GM18520 (cell line): ENCODE results near the gene TOMM40.
"Not testable (repeated sequence)": the region's sequence is repeated elsewhere in the genome, so short reads cannot be mapped to it uniquely, and the experiment has no call there.

Experiments used
- ATAC-seq: cut with Tn5 transposase; IDR thresholded peaks from one replicate; pipeline ENCODE4 v1.9.1; 2021; ENCODE audit not compliant: unreplicated experiment

TOMM40 gene

DNA sequence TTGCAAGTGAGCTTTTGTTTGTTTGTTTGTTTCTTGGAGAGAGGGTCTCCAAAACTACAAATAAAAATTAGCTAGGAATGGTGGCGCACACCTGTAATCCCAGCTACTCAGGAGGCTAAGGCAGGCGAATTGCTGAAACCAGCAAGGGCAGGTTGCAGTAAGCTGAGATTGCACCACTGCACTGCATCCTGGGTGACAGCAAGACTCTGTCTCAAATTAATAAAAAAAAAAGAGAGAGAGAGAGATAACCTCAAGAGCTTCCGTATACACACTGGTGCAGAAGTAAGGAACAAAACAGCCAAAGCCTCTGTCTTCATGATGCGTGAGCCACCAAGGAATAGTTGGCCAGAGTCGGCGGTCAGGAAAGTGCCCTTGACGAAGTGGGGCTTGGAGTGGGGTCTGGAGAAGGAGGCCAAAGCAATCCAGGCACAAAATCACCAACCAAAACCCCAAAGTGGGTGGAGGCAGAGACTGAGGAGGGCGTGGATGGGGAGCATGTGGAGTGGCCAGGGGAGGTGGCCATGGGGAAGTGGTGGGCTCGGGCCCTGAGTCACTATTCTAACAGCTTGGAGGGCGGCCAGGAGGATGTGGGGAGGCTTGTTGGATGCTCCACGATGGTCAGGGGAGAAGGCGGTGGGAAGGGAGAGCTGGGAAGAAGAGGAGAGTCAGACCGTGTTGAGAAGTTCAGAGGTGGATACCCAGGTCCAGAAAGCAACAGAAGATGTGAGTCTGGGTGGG is 21.2 kb upstream of the TOMM40 start:
- ATAC-seq: no peak

GRCh38 chr19:44871809-44872208 is 19.2 kb upstream of the TOMM40 start:
- no peak for ATAC-seq

DNA sequence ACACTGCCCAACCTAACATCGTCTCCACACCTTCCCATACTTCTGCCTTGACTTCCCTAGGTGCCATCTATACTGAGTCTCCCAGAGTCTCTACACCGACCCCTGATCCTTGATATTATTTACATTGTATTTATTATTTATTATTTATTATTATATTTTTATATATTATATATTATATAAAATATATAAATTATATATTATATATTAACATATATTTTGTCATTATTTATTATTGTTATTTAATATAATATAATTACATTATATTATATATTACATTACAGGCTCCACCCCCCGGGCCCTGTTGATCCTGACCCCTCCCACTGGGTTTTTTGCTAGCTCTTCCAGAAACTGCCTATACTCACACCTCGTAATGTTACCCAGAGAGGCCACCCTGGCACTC is 18.4 kb upstream of the TOMM40 start:
- ATAC-seq: no peak

GRCh38 chr19:44874317-44874716 is 16.7 kb upstream of the TOMM40 start:
- ATAC-seq: no peak

DNA sequence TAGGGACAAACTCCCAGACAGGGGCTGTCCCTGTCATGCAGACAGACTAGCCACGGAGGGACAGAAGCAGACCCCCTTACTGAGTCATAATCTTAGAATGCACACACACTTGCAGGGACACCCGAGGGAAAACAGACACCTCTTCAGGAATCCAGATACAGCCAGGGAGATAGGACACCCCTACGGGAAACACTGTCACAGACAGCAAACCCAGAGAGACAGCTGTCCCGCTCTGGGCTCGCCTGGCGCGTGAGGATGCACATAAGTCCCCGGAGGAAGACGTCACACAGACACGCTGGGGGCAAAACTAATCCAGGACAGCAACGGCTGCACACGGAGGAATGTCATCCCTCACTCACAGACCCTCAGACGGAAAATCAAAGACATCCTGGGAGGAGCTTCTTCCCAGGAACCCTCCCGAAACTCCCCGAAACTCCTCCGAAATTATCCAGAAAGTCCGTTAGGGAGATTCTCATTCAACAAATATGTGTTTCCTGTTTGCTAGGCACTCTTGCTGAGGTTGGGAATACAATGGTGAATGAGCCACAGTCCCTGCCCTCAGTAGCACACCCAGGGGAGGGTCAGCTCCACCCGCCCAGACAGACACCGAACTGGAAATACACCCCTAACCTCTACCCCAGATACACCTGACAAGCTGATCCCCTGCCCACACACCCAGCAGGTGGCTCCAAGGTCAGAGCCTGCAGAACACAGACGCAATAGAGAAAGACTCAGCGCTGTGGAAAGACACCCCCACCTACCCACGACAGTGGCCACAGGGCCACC is 15.2 kb upstream of the TOMM40 start:
- no peak for ATAC-seq

GRCh38 chr19:44876930-44877535 is 14.0 kb upstream of the TOMM40 start:
- ATAC-seq: no peak

DNA sequence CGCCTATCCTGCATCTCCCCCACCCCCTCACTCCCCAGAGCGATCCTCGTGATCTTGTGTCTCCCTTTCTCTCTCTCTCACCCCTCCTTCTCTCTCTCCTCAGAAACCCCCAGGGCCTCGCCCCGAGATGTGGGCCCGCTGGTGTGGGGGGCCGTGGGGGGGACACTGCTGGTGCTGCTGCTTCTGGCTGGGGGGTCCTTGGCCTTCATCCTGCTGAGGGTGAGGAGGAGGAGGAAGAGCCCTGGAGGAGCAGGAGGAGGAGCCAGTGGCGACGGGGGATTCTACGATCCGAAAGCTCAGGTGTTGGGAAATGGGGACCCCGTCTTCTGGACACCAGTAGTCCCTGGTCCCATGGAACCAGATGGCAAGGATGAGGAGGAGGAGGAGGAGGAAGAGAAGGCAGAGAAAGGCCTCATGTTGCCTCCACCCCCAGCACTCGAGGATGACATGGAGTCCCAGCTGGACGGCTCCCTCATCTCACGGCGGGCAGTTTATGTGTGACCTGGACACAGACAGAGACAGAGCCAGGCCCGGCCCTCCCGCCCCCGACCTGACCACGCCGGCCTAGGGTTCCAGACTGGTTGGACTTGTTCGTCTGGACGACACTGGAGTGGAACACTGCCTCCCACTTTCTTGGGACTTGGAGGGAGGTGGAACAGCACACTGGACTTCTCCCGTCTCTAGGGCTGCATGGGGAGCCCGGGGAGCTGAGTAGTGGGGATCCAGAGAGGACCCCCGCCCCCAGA is 12.8 kb upstream of the TOMM40 start:
- ATAC-seq: no peak

DNA sequence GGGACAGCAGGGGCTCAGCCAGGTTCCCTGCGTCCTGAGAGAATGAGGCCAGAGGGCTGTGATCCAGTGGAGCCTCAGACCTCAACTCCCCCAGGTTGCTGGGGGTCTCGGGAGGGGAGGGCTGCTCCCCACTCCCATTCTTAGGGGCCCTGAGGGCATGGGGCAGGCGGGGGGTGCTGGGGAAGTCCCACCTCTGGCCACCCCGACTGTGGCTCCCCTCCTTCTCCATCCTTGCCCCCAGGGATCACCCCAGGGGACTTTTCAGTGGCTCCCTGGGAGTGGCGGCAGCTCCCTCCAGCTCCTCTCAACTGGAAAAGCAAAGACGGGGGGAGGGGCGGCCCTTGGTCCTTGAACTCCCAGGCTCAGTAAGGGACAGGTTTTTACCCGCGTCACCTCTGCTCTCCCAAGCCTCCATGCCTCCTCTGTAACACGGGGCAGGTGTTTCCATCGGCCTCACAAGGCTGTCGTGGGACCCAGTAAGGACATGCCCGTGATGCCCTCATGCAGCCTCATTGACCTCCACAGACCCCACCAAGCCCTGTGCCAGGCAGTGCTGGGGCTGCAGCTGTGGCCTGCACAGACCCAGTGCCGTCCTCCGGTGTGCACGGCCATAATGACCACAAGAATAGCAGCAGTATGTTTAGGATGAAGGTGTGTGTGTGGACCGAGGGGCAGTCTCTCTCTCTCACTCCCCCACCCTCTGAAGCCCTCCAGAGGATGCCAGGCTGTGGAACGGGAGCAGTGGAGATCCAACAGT is 11.6 kb upstream of the TOMM40 start:
- no peak for ATAC-seq

DNA sequence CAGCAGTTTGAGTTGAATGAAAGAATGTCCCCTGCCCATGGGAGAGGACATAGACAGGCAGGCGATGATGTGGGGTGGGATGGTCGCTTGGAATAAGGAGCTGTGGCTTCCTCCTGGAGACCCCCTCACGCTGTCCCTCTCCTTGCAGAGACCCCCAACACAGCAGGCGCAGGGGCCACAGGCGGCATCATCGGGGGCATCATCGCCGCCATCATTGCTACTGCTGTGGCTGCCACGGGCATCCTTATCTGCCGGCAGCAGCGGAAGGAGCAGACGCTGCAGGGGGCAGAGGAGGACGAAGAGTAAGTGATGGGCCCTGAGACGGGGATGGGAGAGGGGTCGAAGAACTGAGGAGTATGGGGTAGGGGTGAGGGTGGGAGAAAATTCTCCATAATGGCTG is 9.0 kb upstream of the TOMM40 start:
- no peak for ATAC-seq

DNA sequence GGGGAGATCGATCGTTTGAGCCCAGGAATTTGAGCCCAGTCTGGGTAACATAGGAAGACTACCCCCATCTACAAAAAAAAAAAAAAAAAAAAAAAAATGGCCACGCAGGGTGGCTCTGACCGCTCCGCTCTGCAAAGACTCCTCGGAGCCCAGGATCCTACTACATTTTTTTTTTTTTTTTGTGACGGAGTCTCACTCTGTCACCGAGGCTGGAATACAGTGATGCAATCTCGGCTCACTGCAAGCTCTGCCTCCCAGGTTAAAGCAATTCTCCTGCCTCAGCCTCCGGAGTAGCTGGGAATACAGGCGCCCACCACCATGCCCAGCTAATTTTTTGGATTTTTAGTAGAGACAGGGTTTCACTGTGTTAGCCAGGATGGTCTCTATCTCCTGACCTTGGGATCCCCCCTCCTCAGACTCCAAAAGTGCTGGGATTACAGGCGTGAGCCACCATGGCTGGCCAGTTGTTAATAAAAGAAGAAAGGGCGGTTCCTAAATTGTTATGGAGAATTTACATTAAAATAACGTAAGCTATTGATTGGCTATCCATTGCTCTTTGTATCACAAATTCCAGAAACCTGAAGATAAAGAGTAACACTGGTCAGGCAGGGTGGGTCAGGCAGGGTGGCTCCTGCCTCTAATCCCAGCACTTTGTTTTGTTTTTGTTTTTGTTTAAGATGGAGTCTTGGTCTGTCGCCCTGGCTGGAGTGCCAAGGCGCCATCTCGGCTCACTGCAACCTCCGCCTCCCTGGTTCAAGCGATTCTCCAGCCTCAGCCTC is 8.2 kb upstream of the TOMM40 start:
- ATAC-seq: not testable (repeated sequence)

- no peak for ATAC-seq
These were observed 7.1 kb upstream of the TOMM40 start for GRCh38 chr19:44883922-44884321.

GRCh38 chr19:44884566-44884965 is 6.5 kb upstream of the TOMM40 start:
- ATAC-seq: no peak

- ATAC-seq: no peak
These were observed 4.9 kb upstream of the TOMM40 start for GRCh38 chr19:44886141-44886540.

- no peak for ATAC-seq
These were observed 3.4 kb upstream of the TOMM40 start for GRCh38 chr19:44887648-44888047.

- not testable (repeated sequence) for ATAC-seq
These were observed 2.7 kb upstream of the TOMM40 start for GRCh38 chr19:44888335-44888734.

GRCh38 chr19:44889830-44890365 is 1.2 kb upstream of the TOMM40 start:
- ATAC-seq: no peak

DNA sequence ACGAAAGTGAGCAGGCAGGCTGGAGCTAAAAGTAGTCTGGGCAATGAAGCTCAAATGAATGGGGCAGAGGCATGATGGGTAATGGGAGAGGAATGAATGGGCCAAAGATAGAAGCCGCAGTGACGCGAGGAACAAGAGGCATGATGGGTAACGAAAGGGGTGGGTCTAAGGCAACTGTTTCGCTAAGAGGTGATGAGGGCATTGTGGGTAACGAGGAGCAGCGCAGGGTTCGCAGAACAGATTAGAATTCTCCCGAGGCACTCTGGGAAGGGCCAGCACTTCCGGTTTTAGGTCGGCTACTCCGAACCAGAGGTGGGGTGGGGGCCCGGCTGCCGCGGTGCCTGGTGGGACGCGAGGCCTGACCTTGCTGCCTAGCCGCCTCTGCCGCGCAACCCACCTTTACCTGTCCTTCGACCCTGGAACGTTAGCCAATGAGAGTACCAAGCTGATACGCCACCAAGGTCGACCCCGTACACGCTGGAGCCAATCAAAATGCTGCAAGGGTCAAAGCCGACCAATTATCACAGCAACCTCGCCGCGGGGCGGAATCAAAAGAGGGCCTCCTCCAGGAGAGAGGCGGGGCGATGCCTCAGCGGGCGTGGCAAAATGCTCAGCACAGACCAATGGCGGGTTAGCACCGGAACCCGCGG is 563 bp upstream of the TOMM40 start:
- peak; percentile 81 for ATAC-seq

GRCh38 chr19:44892932-44893331 is 1.9 kb downstream of the TOMM40 start:
- ATAC-seq: no peak
